Measurements from ENCODE around the gene PAX9.

- TF ChIP-seq, protein P1, sequence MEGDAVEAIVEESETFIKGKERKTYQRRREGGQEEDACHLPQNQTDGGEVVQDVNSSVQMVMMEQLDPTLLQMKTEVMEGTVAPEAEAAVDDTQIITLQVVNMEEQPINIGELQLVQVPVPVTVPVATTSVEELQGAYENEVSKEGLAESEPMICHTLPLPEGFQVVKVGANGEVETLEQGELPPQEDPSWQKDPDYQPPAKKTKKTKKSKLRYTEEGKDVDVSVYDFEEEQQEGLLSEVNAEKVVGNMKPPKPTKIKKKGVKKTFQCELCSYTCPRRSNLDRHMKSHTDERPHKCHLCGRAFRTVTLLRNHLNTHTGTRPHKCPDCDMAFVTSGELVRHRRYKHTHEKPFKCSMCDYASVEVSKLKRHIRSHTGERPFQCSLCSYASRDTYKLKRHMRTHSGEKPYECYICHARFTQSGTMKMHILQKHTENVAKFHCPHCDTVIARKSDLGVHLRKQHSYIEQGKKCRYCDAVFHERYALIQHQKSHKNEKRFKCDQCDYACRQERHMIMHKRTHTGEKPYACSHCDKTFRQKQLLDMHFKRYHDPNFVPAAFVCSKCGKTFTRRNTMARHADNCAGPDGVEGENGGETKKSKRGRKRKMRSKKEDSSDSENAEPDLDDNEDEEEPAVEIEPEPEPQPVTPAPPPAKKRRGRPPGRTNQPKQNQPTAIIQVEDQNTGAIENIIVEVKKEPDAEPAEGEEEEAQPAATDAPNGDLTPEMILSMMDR (IDR thresholded peaks at IDR 0.05) = no peak
- no peak for TF ChIP-seq ZFX (IDR thresholded peaks at IDR 0.05; ENCODE audit: borderline replicate concordance)
Measured at GRCh38 chr14:36655571-36655962, 6.1 kb upstream of the PAX9 start.

Measured in 22Rv1 (cell line).